Kidney epithelial cell (primary cell): ENCODE data around the gene ITFG2. TPM values are rescaled to one million over a fixed set of nuclear protein-coding genes. Genes with fewer than 3 reads are reported as not detected.

Experiments
- DNase-seq: peaks from one replicate; pipeline ENCODE4 v3.0.0-alpha.2; 2010; ENCODE audit warnings: low read depth
- H3K27me3 ChIP-seq: 2 replicates; pipeline ENCODE4 v1.6.0; 2011; ENCODE audit warnings: low read length; ENCODE audit not compliant: control insufficient read depth, insufficient read depth
- H3K36me3 ChIP-seq: 2 replicates; pipeline ENCODE4 v1.5.1; 2011; ENCODE audit warnings: low read length; ENCODE audit not compliant: control insufficient read depth, insufficient read depth
- H3K4me3 ChIP-seq: 2 replicates; pipeline ENCODE4 v1.5.1; 2011; ENCODE audit warnings: low read depth, mild to moderate bottlenecking, control low read depth, low read length
- total RNA-seq: library from RNA; depleted of rRNA; stranded (reverse); fragments of >200 nt; gene quantifications from 2 replicates; pipeline ENCODE4 v1.2.3, GENCODE V29; 2015
- TF ChIP-seq, protein P1 (sequence below): IDR thresholded peaks from 2 replicates; pipeline ENCODE4 v1.5.1; 2011; ENCODE audit warnings: mild to moderate bottlenecking, moderate library complexity, low read length, control low read depth, inconsistent platforms; ENCODE audit not compliant: insufficient read depth, poor library complexity, severe bottlenecking

Gene ITFG2
- total RNA-seq, 1 donor from 2014 or later = 26.1 TPM

DNA sequence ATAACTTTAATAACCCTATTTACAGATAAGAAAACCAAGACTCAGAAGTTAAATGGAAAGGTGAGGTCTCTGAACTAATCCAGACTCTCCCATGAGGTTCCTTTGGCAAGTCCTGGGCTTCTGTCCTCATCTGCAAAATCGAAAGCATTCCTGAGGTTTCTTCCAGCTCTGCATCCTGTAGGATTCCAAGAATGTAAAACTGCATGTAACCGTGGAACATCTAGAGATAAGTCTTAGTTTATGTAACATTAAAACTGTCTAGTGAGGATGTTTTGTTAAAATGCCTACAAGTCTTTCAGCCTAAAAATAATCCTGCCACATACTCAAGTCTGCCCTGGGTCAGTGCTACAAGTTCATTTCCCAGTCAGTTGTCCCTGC lies 7.3 kb upstream of the ITFG2 start:
- no peak for DNase-seq
- H3K27me3 ChIP-seq = no peaks in the 10 kb centered on the region
- no peak overlapping the region for H3K4me3 ChIP-seq
- TF ChIP-seq, protein P1, sequence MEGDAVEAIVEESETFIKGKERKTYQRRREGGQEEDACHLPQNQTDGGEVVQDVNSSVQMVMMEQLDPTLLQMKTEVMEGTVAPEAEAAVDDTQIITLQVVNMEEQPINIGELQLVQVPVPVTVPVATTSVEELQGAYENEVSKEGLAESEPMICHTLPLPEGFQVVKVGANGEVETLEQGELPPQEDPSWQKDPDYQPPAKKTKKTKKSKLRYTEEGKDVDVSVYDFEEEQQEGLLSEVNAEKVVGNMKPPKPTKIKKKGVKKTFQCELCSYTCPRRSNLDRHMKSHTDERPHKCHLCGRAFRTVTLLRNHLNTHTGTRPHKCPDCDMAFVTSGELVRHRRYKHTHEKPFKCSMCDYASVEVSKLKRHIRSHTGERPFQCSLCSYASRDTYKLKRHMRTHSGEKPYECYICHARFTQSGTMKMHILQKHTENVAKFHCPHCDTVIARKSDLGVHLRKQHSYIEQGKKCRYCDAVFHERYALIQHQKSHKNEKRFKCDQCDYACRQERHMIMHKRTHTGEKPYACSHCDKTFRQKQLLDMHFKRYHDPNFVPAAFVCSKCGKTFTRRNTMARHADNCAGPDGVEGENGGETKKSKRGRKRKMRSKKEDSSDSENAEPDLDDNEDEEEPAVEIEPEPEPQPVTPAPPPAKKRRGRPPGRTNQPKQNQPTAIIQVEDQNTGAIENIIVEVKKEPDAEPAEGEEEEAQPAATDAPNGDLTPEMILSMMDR = no peak
- peaks cover 2% of the 10 kb centered on the region for H3K36me3 ChIP-seq

DNA sequence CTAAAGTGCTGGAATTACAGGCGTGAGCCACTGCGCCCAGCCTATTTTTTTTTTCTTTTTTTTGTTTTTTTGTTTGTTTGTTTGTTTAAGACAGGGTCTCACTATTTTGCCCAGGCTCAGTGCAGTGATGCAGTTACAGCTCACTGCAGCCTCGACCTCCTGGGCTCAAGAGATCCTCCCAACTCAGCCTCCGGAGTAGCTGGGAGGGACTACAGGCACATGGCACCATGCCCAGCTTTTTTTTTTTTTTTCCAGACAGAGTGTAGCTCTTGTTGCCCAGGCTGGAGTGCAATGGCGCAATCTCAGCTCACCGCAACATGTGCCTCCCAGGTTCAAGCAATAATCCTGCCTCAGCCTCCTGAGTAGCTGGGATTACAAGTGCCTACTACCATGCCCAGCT lies 5.8 kb upstream of the ITFG2 start:
- H3K36me3 ChIP-seq = no peaks in the 10 kb centered on the region
- no peak for DNase-seq

DNA sequence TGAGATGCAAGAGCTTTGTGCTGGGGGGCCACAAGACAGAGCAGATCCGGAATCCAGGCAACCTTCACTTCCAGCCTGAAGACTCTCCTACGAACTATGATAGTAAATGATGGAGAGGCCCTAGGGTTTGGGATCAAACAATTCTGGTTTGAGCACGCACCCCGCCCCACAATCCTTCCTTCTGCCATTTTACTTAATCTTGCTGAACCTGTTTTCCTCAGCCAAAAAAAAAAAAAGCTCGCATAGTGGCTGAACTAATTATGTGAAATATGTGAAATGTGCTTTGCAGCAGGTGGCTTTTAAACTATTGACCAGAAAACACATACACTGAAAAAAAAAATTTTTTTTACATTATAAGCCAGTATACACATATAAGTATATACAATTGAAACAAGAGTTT lies 667 bp upstream of the ITFG2 start:
- Histone ChIP-seq H3K36me3 (no peaks in the 10 kb centered on the region), H3K27me3 (no peaks in the 10 kb centered on the region), H3K4me3 (peak overlapping the region; percentile 87)
- DNase-seq = no peak
- TF ChIP-seq, protein P1 = no peak

More for the DNA sequence above, 5.8 kb upstream of the ITFG2 start:
- Histone ChIP-seq H3K4me3 (no peak overlapping the region), H3K27me3 (no peaks in the 10 kb centered on the region)
- TF ChIP-seq, protein P1 = no peak

DNA sequence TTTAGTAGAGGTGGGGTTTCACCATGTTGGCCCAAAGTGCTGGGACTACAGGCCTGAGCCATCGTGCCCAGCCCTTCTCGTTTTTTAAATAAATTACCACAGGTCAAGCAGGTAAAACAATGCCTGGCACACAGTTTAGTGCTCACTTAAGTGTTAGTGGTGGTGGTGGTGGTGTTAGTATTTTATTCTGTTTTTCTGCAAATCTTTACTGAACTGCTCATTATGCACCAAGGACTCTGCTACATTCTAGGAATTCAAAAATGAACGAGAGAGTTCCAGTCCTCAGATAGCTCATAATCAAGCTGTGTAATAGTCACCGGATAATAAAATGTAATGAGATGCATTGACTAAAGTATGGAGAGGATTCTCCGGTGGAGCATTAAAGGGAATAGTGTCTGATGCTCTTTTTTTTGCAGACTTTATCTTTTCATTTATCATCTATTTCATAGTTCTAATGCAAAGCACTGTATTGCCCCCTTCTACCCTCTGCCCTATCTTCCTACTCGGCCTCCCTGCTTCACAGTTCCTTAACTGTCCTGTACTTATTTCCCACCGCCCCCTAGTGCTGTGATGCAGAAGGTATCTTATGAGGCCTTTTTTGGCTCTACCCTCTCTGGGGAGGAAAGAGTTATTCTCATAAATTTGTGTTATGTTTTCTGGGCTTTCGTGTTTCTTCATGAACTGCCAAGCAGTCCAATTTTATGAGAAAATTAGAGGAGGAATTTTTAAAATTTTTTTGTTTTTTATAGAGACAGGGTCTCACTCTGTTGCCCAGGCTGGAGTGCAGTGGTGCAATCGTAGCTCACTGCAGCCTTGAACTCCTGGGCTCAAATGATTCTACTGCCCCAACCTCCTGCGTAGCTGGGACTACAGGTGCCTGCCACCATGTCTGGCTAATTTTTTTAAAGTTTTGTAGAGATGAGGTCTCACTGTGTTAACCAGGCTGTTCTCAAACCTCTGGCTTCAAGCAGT lies 1.0 kb downstream of the ITFG2 start:
- H3K27me3 ChIP-seq = no peaks in the 10 kb centered on the region
- H3K4me3 ChIP-seq = peak overlapping the region; percentile 87
- no peak for DNase-seq
- H3K36me3 ChIP-seq = no peaks in the 10 kb centered on the region
- TF ChIP-seq, protein P1 = peak; percentile 71

DNA sequence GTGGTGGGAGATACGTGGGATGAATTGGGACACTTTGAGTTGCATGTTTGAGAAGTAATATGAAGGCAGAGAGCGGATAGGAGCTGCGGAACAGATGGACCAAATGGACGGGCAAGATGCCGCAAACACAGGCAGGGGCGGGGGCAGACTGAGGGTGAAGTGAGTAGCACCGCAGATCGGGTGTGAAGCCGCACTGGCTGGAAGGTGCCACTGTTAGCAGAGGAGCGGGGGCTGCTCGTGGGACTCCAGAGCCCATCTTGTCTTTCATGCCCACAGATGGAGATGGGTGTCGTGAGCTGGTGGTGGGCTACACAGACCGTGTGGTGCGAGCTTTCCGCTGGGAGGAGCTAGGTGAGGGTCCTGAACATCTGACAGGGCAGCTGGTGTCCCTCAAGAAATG lies 7.3 kb downstream of the ITFG2 start:
- Histone ChIP-seq H3K36me3 (peaks cover 1% of the 10 kb centered on the region), H3K4me3 (no peak overlapping the region), H3K27me3 (no peaks in the 10 kb centered on the region)
- DNase-seq = no peak
- TF ChIP-seq, protein P1 = no peak
